Neural progenitor cell (in vitro differentiated cells): ENCODE results near the gene TMPO. TPM values are rescaled to one million over a fixed set of nuclear protein-coding genes. Genes with fewer than 3 reads are reported as not detected.

ENCODE experiments used
- DNase-seq: peaks from one replicate; pipeline ENCODE4 v3.0.0-alpha.2; 2016; ENCODE audit warnings: low spot score
- H2AFZ ChIP-seq: fragments of 200-600 bp; sonication (generic); replicated peaks from 2 replicates; pipeline ENCODE4 v1.6.1; 2016; ENCODE audit warnings: antibody characterized with exemption
- H3F3A ChIP-seq: fragments of 200-600 bp; sonication (generic); 2 replicates; pipeline ENCODE4 v1.6.1; 2016; ENCODE audit warnings: antibody characterized with exemption, low read depth
- H3K27ac ChIP-seq: fragments of 200-600 bp; sonication (generic); 2 replicates; pipeline ENCODE4 v1.5.1; 2016; ENCODE audit warnings: mild to moderate bottlenecking
- H3K27me3 ChIP-seq: fragments of 200-600 bp; sonication (generic); 2 replicates; pipeline ENCODE4 v1.6.1; 2016; ENCODE audit warnings: mild to moderate bottlenecking, moderate library complexity
- H3K36me3 ChIP-seq: fragments of 200-600 bp; sonication (generic); 2 replicates; pipeline ENCODE4 v1.5.1; 2016
- H3K4me1 ChIP-seq: fragments of 200-600 bp; sonication (generic); 2 replicates; pipeline ENCODE4 v1.6.1; 2016; ENCODE audit warnings: mixed run types
- H3K4me2 ChIP-seq: fragments of 200-600 bp; sonication (generic); 2 replicates; pipeline ENCODE4 v1.6.1; 2016
- H3K4me3 ChIP-seq: fragments of 200-600 bp; sonication (generic); 2 replicates; pipeline ENCODE4 v1.5.1; 2016
- H3K79me2 ChIP-seq: fragments of 200-600 bp; sonication (generic); 2 replicates; pipeline ENCODE4 v1.6.1; 2016; ENCODE audit warnings: low read depth
- H3K9ac ChIP-seq: fragments of 200-600 bp; sonication (generic); 2 replicates; pipeline ENCODE4 v1.6.1; 2016
- H3K9me3 ChIP-seq: fragments of 200-600 bp; sonication (generic); 2 replicates; pipeline ENCODE4 v1.5.1; 2016; ENCODE audit warnings: low read depth
- H4K20me1 ChIP-seq: fragments of 200-600 bp; sonication (generic); 2 replicates; pipeline ENCODE4 v1.6.1; 2016; ENCODE audit warnings: low read depth
- H3K27ac Mint-ChIP-seq: 3 replicates; pipeline ENCODE4 v1.8.0; 2021; ENCODE audit warnings: mixed read lengths
- H3K27me3 Mint-ChIP-seq: 2 replicates; pipeline ENCODE4 v1.8.0; 2022; ENCODE audit warnings: low read depth, mild to moderate bottlenecking, inconsistent platforms, moderate library complexity, mixed read lengths; ENCODE audit not compliant: insufficient read depth
- H3K36me3 Mint-ChIP-seq: 3 replicates; pipeline ENCODE4 v1.8.0; 2021; ENCODE audit warnings: mixed read lengths
- H3K4me1 Mint-ChIP-seq: 3 replicates; pipeline ENCODE4 v1.8.0; 2021; ENCODE audit warnings: mixed read lengths
- H3K4me3 Mint-ChIP-seq: 3 replicates; pipeline ENCODE4 v1.8.0; 2021; ENCODE audit warnings: mild to moderate bottlenecking, moderate library complexity, mixed read lengths
- H3K9me3 Mint-ChIP-seq: 3 replicates; pipeline ENCODE4 v1.8.0; 2020; ENCODE audit warnings: mixed read lengths
- EZH2 ChIP-seq: fragments of 200-600 bp; sonication (generic); IDR thresholded peaks from 2 replicates; pipeline ENCODE4 v1.6.1; 2017; ENCODE audit warnings: antibody characterized with exemption, mild to moderate bottlenecking, moderate library complexity
- EZH2phosphoT487 ChIP-seq: fragments of 200-600 bp; sonication (generic); IDR thresholded peaks from 2 replicates; pipeline ENCODE4 v1.6.1; 2017; ENCODE audit warnings: antibody characterized with exemption
- total RNA-seq: library from RNA; depleted of rRNA; stranded (reverse); fragments of >200 nt; gene quantifications from 2 replicates; pipeline ENCODE4 v1.2.3, GENCODE V29; 2015; ENCODE audit warnings: low replicate concordance
- TF ChIP-seq, protein P1 (sequence below): fragments of 200-600 bp; sonication (generic); IDR thresholded peaks from 2 replicates; pipeline ENCODE4 v1.5.1; 2017; ENCODE audit warnings: antibody characterized with exemption, mild to moderate bottlenecking

Gene TMPO
- total RNA-seq, 1 donor from 2014 or later, result 513 TPM

- no peaks in the 10 kb centered on the region for H3K9me3 ChIP-seq
- peaks cover 5% of the 10 kb centered on the region for H3K27me3 Mint-ChIP-seq
- peak; percentile 89 for DNase-seq
- H3K27ac ChIP-seq, result peak overlapping the region; percentile 99
- H3K36me3 ChIP-seq, result no peaks in the 10 kb centered on the region
- no peaks in the 10 kb centered on the region for H3K9me3 Mint-ChIP-seq
- H2AFZ ChIP-seq, result peak overlapping the region; percentile 71
- H3F3A ChIP-seq, result peaks cover 30% of the 10 kb centered on the region
- H3K4me1 ChIP-seq, result peaks cover 17% of the 10 kb centered on the region
- H3K36me3 Mint-ChIP-seq, result peaks cover 11% of the 10 kb centered on the region
- peak overlapping the region; percentile 93 for H3K9ac ChIP-seq
- peaks cover 87% of the 10 kb centered on the region for H3K79me2 ChIP-seq
- TF ChIP-seq EZH2, result no peak
- TF ChIP-seq, protein P1, sequence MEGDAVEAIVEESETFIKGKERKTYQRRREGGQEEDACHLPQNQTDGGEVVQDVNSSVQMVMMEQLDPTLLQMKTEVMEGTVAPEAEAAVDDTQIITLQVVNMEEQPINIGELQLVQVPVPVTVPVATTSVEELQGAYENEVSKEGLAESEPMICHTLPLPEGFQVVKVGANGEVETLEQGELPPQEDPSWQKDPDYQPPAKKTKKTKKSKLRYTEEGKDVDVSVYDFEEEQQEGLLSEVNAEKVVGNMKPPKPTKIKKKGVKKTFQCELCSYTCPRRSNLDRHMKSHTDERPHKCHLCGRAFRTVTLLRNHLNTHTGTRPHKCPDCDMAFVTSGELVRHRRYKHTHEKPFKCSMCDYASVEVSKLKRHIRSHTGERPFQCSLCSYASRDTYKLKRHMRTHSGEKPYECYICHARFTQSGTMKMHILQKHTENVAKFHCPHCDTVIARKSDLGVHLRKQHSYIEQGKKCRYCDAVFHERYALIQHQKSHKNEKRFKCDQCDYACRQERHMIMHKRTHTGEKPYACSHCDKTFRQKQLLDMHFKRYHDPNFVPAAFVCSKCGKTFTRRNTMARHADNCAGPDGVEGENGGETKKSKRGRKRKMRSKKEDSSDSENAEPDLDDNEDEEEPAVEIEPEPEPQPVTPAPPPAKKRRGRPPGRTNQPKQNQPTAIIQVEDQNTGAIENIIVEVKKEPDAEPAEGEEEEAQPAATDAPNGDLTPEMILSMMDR, result peak; percentile 57
- H4K20me1 ChIP-seq, result peaks cover 47% of the 10 kb centered on the region
- H3K27me3 ChIP-seq, result no peaks in the 10 kb centered on the region
- H3K27ac Mint-ChIP-seq, result peak overlapping the region; percentile 100
- H3K4me2 ChIP-seq, result peak overlapping the region; percentile 97
- H3K4me3 ChIP-seq, result peak overlapping the region; percentile 93
- peak overlapping the region; percentile 100 for H3K4me3 Mint-ChIP-seq
- peaks cover 24% of the 10 kb centered on the region for H3K4me1 Mint-ChIP-seq
Observed at GRCh38 chr12:98516111-98516873, 902 bp downstream of the TMPO start.

DNA sequence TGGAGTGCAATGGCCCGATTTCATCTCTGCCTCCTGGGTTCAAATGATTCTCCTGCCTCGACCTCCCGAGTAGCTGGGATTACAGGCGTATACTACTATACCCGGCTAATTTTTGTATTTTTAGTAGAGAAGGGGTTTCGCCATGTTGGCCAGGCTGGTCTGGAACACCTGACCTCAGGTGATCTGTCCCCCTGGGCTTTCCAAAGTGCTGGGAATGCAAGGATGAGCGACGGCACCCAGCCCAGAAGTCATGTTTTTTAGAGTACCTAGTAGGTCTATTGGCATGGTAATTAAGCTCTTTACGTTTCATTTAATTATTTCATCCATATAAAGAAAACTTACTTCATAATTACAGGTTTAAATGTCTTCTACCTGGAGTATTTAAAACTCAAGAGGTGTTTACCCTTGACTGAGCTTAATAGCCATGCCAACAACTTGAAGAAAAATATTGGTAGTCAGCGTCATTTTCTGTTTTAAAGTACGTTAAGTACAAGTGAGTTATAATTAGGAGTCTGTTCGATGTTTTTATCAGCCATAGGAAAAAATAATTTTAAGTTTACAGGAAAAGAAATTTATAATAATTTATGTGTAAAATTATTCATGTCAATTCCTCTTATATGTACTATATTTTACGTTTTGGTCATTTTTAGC is 4.0 kb downstream of the TMPO start:
- Histone ChIP-seq H2AFZ (no peak overlapping the region), H3K79me2 (peaks cover 98% of the 10 kb centered on the region), H4K20me1 (peaks cover 77% of the 10 kb centered on the region), H3K9me3 (no peaks in the 10 kb centered on the region), H3K9ac (no peak overlapping the region), H3K4me3 (no peak overlapping the region), H3K36me3 (no peaks in the 10 kb centered on the region), H3K4me1 (peaks cover 1% of the 10 kb centered on the region), H3K4me2 (peak overlapping the region; percentile 97), H3K27ac (no peak overlapping the region), H3F3A (peaks cover 30% of the 10 kb centered on the region), H3K27me3 (no peaks in the 10 kb centered on the region)
- no peak for DNase-seq
- Mint-ChIP-seq H3K4me3 (peak overlapping the region; percentile 76), H3K4me1 (peaks cover 14% of the 10 kb centered on the region), H3K9me3 (no peaks in the 10 kb centered on the region), H3K27me3 (peaks cover 5% of the 10 kb centered on the region), H3K36me3 (peaks cover 26% of the 10 kb centered on the region), H3K27ac (no peak overlapping the region)
- TF ChIP-seq EZH2phosphoT487, result no peak
- TF ChIP-seq, protein P1, result no peak
- TF ChIP-seq EZH2, result no peak

- Histone ChIP-seq H3K4me1 (no peaks in the 10 kb centered on the region), H3K27me3 (no peaks in the 10 kb centered on the region), H3K27ac (no peak overlapping the region), H4K20me1 (peaks cover 96% of the 10 kb centered on the region), H3K4me2 (no peak overlapping the region), H3K9me3 (no peaks in the 10 kb centered on the region), H2AFZ (no peak overlapping the region), H3K9ac (no peak overlapping the region), H3F3A (peaks cover 45% of the 10 kb centered on the region), H3K4me3 (no peak overlapping the region), H3K36me3 (peaks cover 29% of the 10 kb centered on the region), H3K79me2 (peaks cover 99% of the 10 kb centered on the region)
- no peaks in the 10 kb centered on the region for H3K9me3 Mint-ChIP-seq
- no peak for DNase-seq
- no peak overlapping the region for H3K4me3 Mint-ChIP-seq
- H3K36me3 Mint-ChIP-seq, result peaks cover 50% of the 10 kb centered on the region
- no peaks in the 10 kb centered on the region for H3K4me1 Mint-ChIP-seq
- no peak overlapping the region for H3K27ac Mint-ChIP-seq
- TF ChIP-seq, protein P1, result no peak
- no peak for TF ChIP-seq EZH2phosphoT487
- TF ChIP-seq EZH2, result no peak
- H3K27me3 Mint-ChIP-seq, result peaks cover 4% of the 10 kb centered on the region
Observed at GRCh38 chr12:98530068-98530467, 14.7 kb downstream of the TMPO start.
